Liver (tissue), 9 donors: ENCODE results near the gene TRDN. TPM values are rescaled to one million over a fixed set of nuclear protein-coding genes. Genes with fewer than 3 reads are reported as not detected.

ENCODE experiments used
- DNase-seq: peaks from one replicate; pipeline ENCODE4 v3.0.0-alpha.2; 2017; ENCODE audit warnings: low spot score
- H3K27ac ChIP-seq, 2 donors: one replicate each; pipeline ENCODE4 v1.7.0; 2013; ENCODE audit warnings: inconsistent platforms in 2 of 2, low read length in 2 of 2, control low read depth in 1 of 2, low read depth in 1 of 2, mild to moderate bottlenecking in 1 of 2
- H3K27me3 ChIP-seq, 4 donors: one replicate each; pipeline versions ENCODE4 v1.6.1 to v1.7.0; 2013; ENCODE audit warnings: low read length in 3 of 4, inconsistent platforms in 1 of 4, mild to moderate bottlenecking in 1 of 4, moderate library complexity in 1 of 4; ENCODE audit not compliant: control insufficient read depth in 4 of 4, insufficient read depth in 4 of 4
- H3K36me3 ChIP-seq, 4 donors: one replicate each; pipeline versions ENCODE4 v1.6.1 to v1.7.0; 2013; ENCODE audit warnings: low read length in 3 of 4, mild to moderate bottlenecking in 3 of 4, low read depth in 1 of 4, moderate library complexity in 1 of 4; ENCODE audit not compliant: control insufficient read depth in 4 of 4, insufficient read depth in 3 of 4
- H3K4me1 ChIP-seq, 4 donors: one replicate each; pipeline versions ENCODE4 v1.6.1 to v1.7.0; 2013; ENCODE audit warnings: low read length in 3 of 4, mild to moderate bottlenecking in 3 of 4, moderate library complexity in 1 of 4; ENCODE audit not compliant: control insufficient read depth in 4 of 4, insufficient read depth in 4 of 4
- H3K4me3 ChIP-seq, 3 donors: one replicate each; pipeline versions ENCODE4 v1.6.1 to v1.7.0; 2013; ENCODE audit warnings: low read length in 3 of 3, control low read depth in 1 of 3, low read depth in 1 of 3, mild to moderate bottlenecking in 1 of 3
- H3K9ac ChIP-seq, 2 donors: one replicate each; pipeline ENCODE4 v1.7.0; 2013; ENCODE audit warnings: low read length in 2 of 2, mild to moderate bottlenecking in 2 of 2, moderate library complexity in 2 of 2, control low read depth in 1 of 2, low read depth in 1 of 2
- H3K9me3 ChIP-seq, 4 donors: one replicate each; pipeline versions ENCODE4 v1.6.1 to v1.7.0; 2013; ENCODE audit warnings: low read length in 3 of 4; ENCODE audit not compliant: control insufficient read depth in 4 of 4
- EGR1 ChIP-seq, 2 donors: IDR thresholded peaks; 2 replicates each; pipeline ENCODE4 v1.6.1; 2016 to 2018; ENCODE audit warnings: antibody characterized with exemption in 2 of 2, low read depth in 2 of 2
- FOXA1 ChIP-seq: IDR thresholded peaks from 2 replicates; pipeline ENCODE4 v1.6.1; 2016; ENCODE audit warnings: antibody characterized with exemption
- FOXA2 ChIP-seq: IDR thresholded peaks from 2 replicates; pipeline ENCODE4 v1.6.1; 2016; ENCODE audit warnings: antibody characterized with exemption
- GABPA ChIP-seq, 2 donors: IDR thresholded peaks in 1 of 2; conservative IDR thresholded peaks in 1 of 2; 2 replicates each; pipeline ENCODE4 v1.6.1; 2016; ENCODE audit warnings: antibody characterized with exemption in 2 of 2, mild to moderate bottlenecking in 1 of 2, moderate library complexity in 1 of 2
- HNF4A ChIP-seq, 2 donors: conservative IDR thresholded peaks; 2 replicates each; pipeline ENCODE4 v1.6.1; 2016; ENCODE audit warnings: antibody characterized with exemption in 2 of 2, mild to moderate bottlenecking in 2 of 2
- HNF4G ChIP-seq: IDR thresholded peaks from 2 replicates; pipeline ENCODE4 v1.6.1; 2016; ENCODE audit warnings: antibody characterized with exemption
- JUND ChIP-seq, 2 donors: IDR thresholded peaks; 2 replicates each; pipeline ENCODE4 v1.6.1; 2016; ENCODE audit warnings: antibody characterized with exemption in 2 of 2
- MAX ChIP-seq: IDR thresholded peaks from 2 replicates; pipeline ENCODE4 v1.6.1; 2016; ENCODE audit warnings: antibody characterized with exemption
- NR2F2 ChIP-seq: IDR thresholded peaks from 2 replicates; pipeline ENCODE4 v1.6.1; 2016; ENCODE audit warnings: antibody characterized with exemption
- RAD21 ChIP-seq, 2 donors: IDR thresholded peaks; 2 replicates each; pipeline ENCODE4 v1.6.1; 2016; ENCODE audit warnings: antibody characterized with exemption in 2 of 2, mild to moderate bottlenecking in 2 of 2
- REST ChIP-seq: IDR thresholded peaks from 2 replicates; pipeline ENCODE4 v1.6.1; 2016; ENCODE audit warnings: antibody characterized with exemption, mild to moderate bottlenecking
- RXRA ChIP-seq, 2 donors: IDR thresholded peaks; 2 replicates each; pipeline ENCODE4 v1.6.1; 2017 to 2018; ENCODE audit warnings: antibody characterized with exemption in 2 of 2, mild to moderate bottlenecking in 1 of 2
- SP1 ChIP-seq: IDR thresholded peaks from 2 replicates; pipeline ENCODE4 v1.6.1; 2018; ENCODE audit warnings: antibody characterized with exemption, mild to moderate bottlenecking
- TAF1 ChIP-seq: conservative IDR thresholded peaks from 2 replicates; pipeline ENCODE4 v1.6.1; 2016; ENCODE audit warnings: antibody characterized with exemption, mild to moderate bottlenecking
- YY1 ChIP-seq: IDR thresholded peaks from 2 replicates; pipeline ENCODE4 v1.6.1; 2016; ENCODE audit warnings: antibody characterized with exemption, mild to moderate bottlenecking
- ZBTB33 ChIP-seq: IDR thresholded peaks from 2 replicates; pipeline ENCODE4 v1.6.1; 2016; ENCODE audit warnings: antibody characterized with exemption
- WGBS: extraction: QIAGEN DNeasy Blood & Tissue Kit; methylation state at CpG from one replicate; pipeline ENCODE4 v1.1.7; 2013; 5-methylcytosine and 5-hydroxymethylcytosine counted together
- polyA plus RNA-seq, 2 donors: library from polyadenylated mRNA; stranded (reverse) in 1 of 2; unstranded in 1 of 2; fragments of 200-250 nt in 1 of 2; fragments of >200 nt in 1 of 2; fragmentation: Nextera tagmentation in 1 of 2; extraction: Ambion mirVana in 1 of 2; gene quantifications; one replicate each; pipeline versions ENCODE4 v1.2.1 to v1.2.3, GENCODE V29; 2013 to 2015
- total RNA-seq, 2 donors: library from RNA; depleted of rRNA; stranded (reverse); fragments of >200 nt; gene quantifications; one replicate each; pipeline ENCODE4 v1.2.3, GENCODE V29; 2014
- TF ChIP-seq, protein P1 (sequence below): IDR thresholded peaks from 2 replicates; pipeline ENCODE4 v1.6.1; 2016; ENCODE audit warnings: antibody characterized with exemption
- TF ChIP-seq, protein P2 (sequence below): fragments of 150-350 bp; IDR thresholded peaks from 2 replicates; pipeline ENCODE4 v1.5.1; 2017; ENCODE audit warnings: improper control_type of control experiment, low read depth, low read length; ENCODE audit not compliant: missing input control
- donor health status: healthy.
- donor health status: healthy.
- donor health status: healthy.
- donor health status: healthy.
- donor health status: healthy.

TRDN gene
- total and polyA plus RNA-seq, 4 donors: 0.08 to 0.79 TPM; not detected in 2

DNA sequence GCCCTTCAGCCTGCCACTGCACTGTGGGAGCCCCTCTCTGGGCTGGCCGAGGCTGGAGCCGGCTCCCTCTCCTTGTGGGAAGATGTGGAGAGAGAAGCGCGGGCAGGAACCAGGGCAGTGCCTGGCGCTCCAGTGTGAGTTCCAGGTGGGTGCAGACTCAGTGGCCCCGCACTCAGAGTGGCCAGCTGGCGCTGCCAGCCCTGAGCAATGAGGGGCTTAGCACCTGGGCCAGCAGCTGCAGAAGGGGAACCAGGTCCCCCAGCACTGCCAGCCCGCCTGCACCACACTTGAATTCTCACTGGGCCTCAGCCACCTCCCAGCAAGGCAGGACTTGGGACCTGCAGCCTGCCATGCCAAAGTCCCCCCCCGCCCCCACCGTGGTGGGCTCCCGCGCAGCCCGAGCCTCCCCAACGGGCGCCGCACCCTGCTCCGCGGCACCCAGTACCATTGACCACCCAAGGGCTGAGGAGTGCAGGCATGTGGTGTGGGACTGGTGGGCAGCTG, 434.8 kb downstream of the TRDN start:
- no peak for DNase-seq
- no peak for TF ChIP-seq YY1
- H3K9me3 ChIP-seq: peaks cover 0 to 3% (median 0%) of the 10 kb centered on the region in 4 donors

DNA sequence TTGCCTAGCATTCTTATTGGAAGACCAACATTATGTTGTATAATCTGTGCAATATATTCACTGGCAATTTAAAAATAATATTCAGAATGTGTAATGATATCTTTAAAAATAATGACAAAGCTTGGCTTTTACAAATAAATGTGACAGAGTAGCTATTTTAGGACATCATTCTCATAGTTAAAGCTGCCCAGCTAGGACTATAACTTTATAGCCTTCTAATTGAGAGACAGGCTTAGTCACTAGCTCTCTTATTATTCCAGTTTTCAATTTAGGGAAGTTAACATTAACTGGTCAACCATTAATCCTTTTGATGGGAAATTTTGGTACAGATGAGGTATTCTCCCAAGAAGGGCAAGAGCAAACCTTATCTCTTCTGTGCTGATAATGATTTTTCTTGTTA, 443.5 kb downstream of the TRDN start:
- H3K27ac ChIP-seq: no peak overlapping the region
- H3K9ac ChIP-seq: no peak overlapping the region
- no peak for DNase-seq
- TF ChIP-seq FOXA1 (no peak), HNF4A (conservative IDR thresholded peaks at IDR 0.05) (no peak), RXRA (IDR thresholded peaks at IDR 0.05) (no peak), YY1 (no peak), RAD21 (IDR thresholded peaks at IDR 0.05) (no peak), NR2F2 (no peak), REST (no peak), SP1 (no peak), GABPA (IDR thresholded peaks at IDR 0.05 in 1 of 2, conservative IDR thresholded peaks at IDR 0.05 in 1 of 2) (no peak), MAX (no peak), EGR1 (IDR thresholded peaks at IDR 0.05; ENCODE audit: low read depth in 2 of 2) (no peak), HNF4G (no peak), FOXA2 (no peak), ZBTB33 (no peak), TAF1 (no peak), JUND (IDR thresholded peaks at IDR 0.05) (no peak)
- TF ChIP-seq, protein P1, sequence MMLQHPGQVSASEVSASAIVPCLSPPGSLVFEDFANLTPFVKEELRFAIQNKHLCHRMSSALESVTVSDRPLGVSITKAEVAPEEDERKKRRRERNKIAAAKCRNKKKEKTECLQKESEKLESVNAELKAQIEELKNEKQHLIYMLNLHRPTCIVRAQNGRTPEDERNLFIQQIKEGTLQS: no peak
- TF ChIP-seq, protein P2, sequence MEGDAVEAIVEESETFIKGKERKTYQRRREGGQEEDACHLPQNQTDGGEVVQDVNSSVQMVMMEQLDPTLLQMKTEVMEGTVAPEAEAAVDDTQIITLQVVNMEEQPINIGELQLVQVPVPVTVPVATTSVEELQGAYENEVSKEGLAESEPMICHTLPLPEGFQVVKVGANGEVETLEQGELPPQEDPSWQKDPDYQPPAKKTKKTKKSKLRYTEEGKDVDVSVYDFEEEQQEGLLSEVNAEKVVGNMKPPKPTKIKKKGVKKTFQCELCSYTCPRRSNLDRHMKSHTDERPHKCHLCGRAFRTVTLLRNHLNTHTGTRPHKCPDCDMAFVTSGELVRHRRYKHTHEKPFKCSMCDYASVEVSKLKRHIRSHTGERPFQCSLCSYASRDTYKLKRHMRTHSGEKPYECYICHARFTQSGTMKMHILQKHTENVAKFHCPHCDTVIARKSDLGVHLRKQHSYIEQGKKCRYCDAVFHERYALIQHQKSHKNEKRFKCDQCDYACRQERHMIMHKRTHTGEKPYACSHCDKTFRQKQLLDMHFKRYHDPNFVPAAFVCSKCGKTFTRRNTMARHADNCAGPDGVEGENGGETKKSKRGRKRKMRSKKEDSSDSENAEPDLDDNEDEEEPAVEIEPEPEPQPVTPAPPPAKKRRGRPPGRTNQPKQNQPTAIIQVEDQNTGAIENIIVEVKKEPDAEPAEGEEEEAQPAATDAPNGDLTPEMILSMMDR: no peak
- H3K36me3 ChIP-seq: no peaks in the 10 kb centered on the region
- H3K9me3 ChIP-seq: peaks cover 0 to 1% (median 0%) of the 10 kb centered on the region in 4 donors
- H3K4me3 ChIP-seq: no peak overlapping the region
- H3K27me3 ChIP-seq: no peaks in the 10 kb centered on the region
- H3K4me1 ChIP-seq: no peaks in the 10 kb centered on the region

More for the DNA sequence above, 434.8 kb downstream of the TRDN start:
- Histone ChIP-seq H3K4me1 (no peaks in the 10 kb centered on the region), H3K27ac (no peak overlapping the region), H3K9ac (no peak overlapping the region), H3K4me3 (no peak overlapping the region), H3K27me3 (no peaks in the 10 kb centered on the region), H3K36me3 (no peaks in the 10 kb centered on the region)
- WGBS: 87% methylated on average over 18 of the region's 18 CpGs
